H1 (cell line): Measurements from ENCODE around the gene ASXL1. TPM values are rescaled to one million over a fixed set of nuclear protein-coding genes. Genes with fewer than 3 reads are reported as not detected.

Experiments
- CTCF ChIA-PET: fragments of 300-600 bp; sonication (Branson Sonifier 250); formaldehyde crosslinking; loops from one replicate; lab custom pipeline; 2021; ENCODE audit not compliant: partially characterized antibody; lab: Charles Lee
- POLR2A ChIA-PET: fragments of 300-600 bp; sonication (Branson Sonifier 250); formaldehyde crosslinking; loops from one replicate; lab custom pipeline; 2021; ENCODE audit warnings: inconsistent platforms; ENCODE audit not compliant: partially characterized antibody; lab: Charles Lee
- DNase-seq, 2 experiments: peaks; one replicate each; pipeline versions ENCODE4 v3.0.0 to v3.0.0-alpha.2; 2010 to 2022; ENCODE audit warnings: low spot score in 2 of 2, low read depth in 1 of 2, mixed read lengths in 1 of 2
- FAIRE-seq: peaks from 2 replicates; lab custom pipeline; 2011; peaks lifted over from hg19 to GRCh38; lab: Jason Lieb, UNC
- H2AFZ ChIP-seq: 2 replicates; pipeline ENCODE4 v1.8.1; 2012; ENCODE audit warnings: low read length, inconsistent platforms
- H2AK5ac ChIP-seq: 2 replicates; pipeline ENCODE4 v1.6.1; 2013; ENCODE audit warnings: low read depth, low read length
- H2BK120ac ChIP-seq: replicated peaks from 2 replicates; pipeline ENCODE3; 2013; ENCODE audit warnings: low read depth, low read length, inconsistent platforms
- H2BK12ac ChIP-seq: 2 replicates; pipeline ENCODE4 v1.6.1; 2013; ENCODE audit warnings: low read depth, low read length
- H2BK15ac ChIP-seq: 2 replicates; pipeline ENCODE4 v1.6.1; 2013; ENCODE audit warnings: low read length
- H2BK20ac ChIP-seq: 2 replicates; pipeline ENCODE4 v1.6.1; 2013; ENCODE audit warnings: low read length
- H2BK5ac ChIP-seq: 2 replicates; pipeline ENCODE4 v1.6.1; 2013; ENCODE audit warnings: low read depth, low read length
- H3K14ac ChIP-seq: 2 replicates; pipeline ENCODE4 v1.6.1; 2013; ENCODE audit warnings: inconsistent platforms; ENCODE audit not compliant: insufficient read length
- H3K18ac ChIP-seq: 2 replicates; pipeline ENCODE4 v1.6.1; 2013; ENCODE audit warnings: low read length; ENCODE audit errors: extremely low read depth
- H3K23ac ChIP-seq: 2 replicates; pipeline ENCODE4 v1.6.1; 2013; ENCODE audit warnings: inconsistent platforms; ENCODE audit not compliant: insufficient read length
- H3K23me2 ChIP-seq: 2 replicates; pipeline ENCODE4 v1.6.1; 2013; ENCODE audit warnings: low read depth, low read length
- H3K27ac ChIP-seq: 2 replicates; pipeline ENCODE4 v1.6.1; 2011; ENCODE audit warnings: low read depth, low read length, inconsistent platforms
- H3K27me3 ChIP-seq, 4 experiments: replicated peaks in 1 of 4; 1 replicate in 1 of 4; 2 replicates in 3 of 4; pipeline versions ENCODE4 v1.6.1 to v1.8.1; 2011 to 2013; ENCODE audit warnings: low read length in 3 of 4, mild to moderate bottlenecking in 3 of 4, inconsistent platforms in 2 of 4, mixed read lengths in 2 of 4, moderate library complexity in 1 of 4; ENCODE audit not compliant: control insufficient read depth in 3 of 4, insufficient read depth in 3 of 4; ENCODE audit errors: extremely low read depth in 1 of 4
- H3K36me3 ChIP-seq, 4 experiments: 2 replicates each; pipeline versions ENCODE4 v1.6.1 to v1.8.1; 2011 to 2013; ENCODE audit warnings: mild to moderate bottlenecking in 4 of 4, low read length in 3 of 4, moderate library complexity in 2 of 4, control low read depth in 1 of 4, inconsistent platforms in 1 of 4; ENCODE audit not compliant: insufficient read depth in 4 of 4, control insufficient read depth in 2 of 4
- H3K4ac ChIP-seq: replicated peaks from 2 replicates; pipeline ENCODE3; 2013; ENCODE audit warnings: low read length, low read depth, mixed read lengths, inconsistent platforms; ENCODE audit not compliant: insufficient read length
- H3K4me1 ChIP-seq, 4 experiments: replicated peaks in 1 of 4; 1 replicate in 1 of 4; 2 replicates in 3 of 4; pipeline versions ENCODE4 v1.6.1 to v1.8.1; 2011 to 2013; ENCODE audit warnings: low read length in 3 of 4, inconsistent platforms in 2 of 4, mixed read lengths in 1 of 4; ENCODE audit not compliant: insufficient read depth in 4 of 4, control insufficient read depth in 3 of 4
- H3K4me2 ChIP-seq, 2 experiments: 2 replicates each; pipeline versions ENCODE4 v1.6.1 to v1.8.1; 2011 to 2013; ENCODE audit warnings: low read depth in 2 of 2, low read length in 2 of 2, control low read depth in 1 of 2, inconsistent platforms in 1 of 2, mild to moderate bottlenecking in 1 of 2; ENCODE audit not compliant: insufficient read depth in 1 of 2
- H3K4me3 ChIP-seq, 4 experiments: fragments of 200-600, 300-600 bp in 1 of 4; sonication (generic), shearing (Covaris generic), sonication (Bioruptor Twin) in 1 of 4; 2 replicates each; pipeline versions ENCODE4 v1.5.1 to v1.8.1; 2011 to 2016; ENCODE audit warnings: low read length in 4 of 4, low read depth in 3 of 4, control low read depth in 2 of 4, inconsistent platforms in 2 of 4, mild to moderate bottlenecking in 2 of 4, mixed read lengths in 1 of 4, moderate library complexity in 1 of 4; ENCODE audit not compliant: insufficient read depth in 2 of 4; ENCODE audit errors: extremely low read depth in 1 of 4
- H3K56ac ChIP-seq: replicated peaks from 2 replicates; pipeline ENCODE3; 2013; ENCODE audit warnings: low read depth, mild to moderate bottlenecking, mixed read lengths, low read length, inconsistent platforms; ENCODE audit not compliant: insufficient read length
- H3K79me1 ChIP-seq: 2 replicates; pipeline ENCODE4 v1.6.1; 2013; ENCODE audit warnings: low read depth, low read length, control low read depth
- H3K79me2 ChIP-seq, 2 experiments: 2 replicates each; pipeline versions ENCODE4 v1.6.1 to v1.8.1; 2012 to 2013; ENCODE audit warnings: low read length in 2 of 2, mild to moderate bottlenecking in 2 of 2, inconsistent platforms in 1 of 2; ENCODE audit not compliant: insufficient read depth in 2 of 2, control insufficient read depth in 1 of 2
- H3K9ac ChIP-seq, 4 experiments: replicated peaks in 1 of 4; 1 replicate in 1 of 4; 2 replicates in 3 of 4; pipeline versions ENCODE4 v1.6.1 to v1.8.1; 2011 to 2013; ENCODE audit warnings: low read depth in 3 of 4, low read length in 3 of 4, control low read depth in 2 of 4, mild to moderate bottlenecking in 2 of 4, moderate library complexity in 2 of 4, inconsistent platforms in 1 of 4; ENCODE audit errors: extremely low read depth in 1 of 4
- H3K9me3 ChIP-seq, 2 experiments: 2 replicates each; pipeline versions ENCODE4 v1.6.1 to v1.8.1; 2012 to 2013; ENCODE audit warnings: mild to moderate bottlenecking in 2 of 2, moderate library complexity in 2 of 2, control low read depth in 1 of 2, inconsistent platforms in 1 of 2, low read depth in 1 of 2, low read length in 1 of 2, mixed read lengths in 1 of 2; ENCODE audit not compliant: insufficient read depth in 2 of 2
- H4K20me1 ChIP-seq, 2 experiments: replicated peaks in 1 of 2; 2 replicates each; pipeline versions ENCODE3 to v1.8.1; 2011 to 2013; ENCODE audit warnings: inconsistent platforms in 2 of 2, low read length in 2 of 2, mild to moderate bottlenecking in 1 of 2; ENCODE audit not compliant: insufficient read depth in 2 of 2, control insufficient read depth in 1 of 2
- H4K5ac ChIP-seq: 2 replicates; pipeline ENCODE4 v1.6.1; 2013; ENCODE audit warnings: low read length, low read depth, mixed read lengths, inconsistent platforms; ENCODE audit not compliant: insufficient read length
- H4K8ac ChIP-seq: 2 replicates; pipeline ENCODE4 v1.8.0; 2013; ENCODE audit warnings: mild to moderate bottlenecking, moderate library complexity, low read length, inconsistent platforms; ENCODE audit not compliant: insufficient read depth; ENCODE audit errors: extremely low read depth
- H4K91ac ChIP-seq: replicated peaks from 2 replicates; pipeline ENCODE3; 2013; ENCODE audit warnings: low read length, mixed read lengths, inconsistent platforms; ENCODE audit not compliant: insufficient read length
- CBX5 ChIP-seq: fragments of 300-800, 300-1000 bp; sonication (generic); IDR thresholded peaks from 2 replicates; pipeline ENCODE4 v1.7.1; 2016; ENCODE audit warnings: antibody characterized with exemption, low read length, low read depth
- CBX8 ChIP-seq: fragments of 300-800, 300-1000 bp; sonication (generic); IDR thresholded peaks from 2 replicates; pipeline ENCODE4 v1.7.1; 2016; ENCODE audit warnings: low read depth, low read length, borderline replicate concordance
- CHD2 ChIP-seq: IDR thresholded peaks from 2 replicates; pipeline ENCODE4 v1.6.1; 2012; ENCODE audit warnings: low read length, improper control_type of control experiment
- CTBP2 ChIP-seq: IDR thresholded peaks from 2 replicates; pipeline ENCODE4 v1.7.0; 2011; ENCODE audit warnings: borderline replicate concordance, mild to moderate bottlenecking, moderate library complexity, mixed read lengths, low read length; ENCODE audit not compliant: insufficient read depth, insufficient read length
- CTCF ChIP-seq, 3 experiments: IDR thresholded peaks; 1 replicate in 2 of 3; 2 replicates in 1 of 3; pipeline versions ENCODE4 v1.5.1 to v1.6.1; 2011; ENCODE audit warnings: low read length in 3 of 3, mild to moderate bottlenecking in 3 of 3, inconsistent platforms in 2 of 3, low read depth in 1 of 3, moderate library complexity in 1 of 3; ENCODE audit not compliant: insufficient read depth in 1 of 3; ENCODE audit errors: control extremely low read depth in 1 of 3
- RNF2 ChIP-seq: fragments of 200-900, 300-1000 bp; sonication (generic); IDR thresholded peaks from 2 replicates; pipeline ENCODE4 v1.7.1; 2016; ENCODE audit warnings: borderline replicate concordance, low read depth, mild to moderate bottlenecking, antibody characterized with exemption, low read length; ENCODE audit not compliant: poor library complexity, severe bottlenecking; ENCODE audit errors: missing control alignments
- SIRT6 ChIP-seq: IDR thresholded peaks from one replicate; pipeline ENCODE4 v1.7.1; 2012; ENCODE audit warnings: low read length, inconsistent platforms
- SIX5 ChIP-seq: IDR thresholded peaks from 2 replicates; pipeline ENCODE4 v1.6.1; 2011; ENCODE audit warnings: mild to moderate bottlenecking, low read depth, low read length
- SP2 ChIP-seq: IDR thresholded peaks from 2 replicates; pipeline ENCODE4 v1.6.1; 2012; ENCODE audit warnings: mild to moderate bottlenecking, low read length, inconsistent platforms
- ZNF274 ChIP-seq: IDR thresholded peaks from 2 replicates; pipeline ENCODE4 v1.7.0; 2012; ENCODE audit warnings: low read length, borderline replicate concordance; ENCODE audit errors: extremely low read depth
- WGBS, 2 experiments: shearing (Covaris generic) in 1 of 2; methylation state at CpG; one replicate each; pipeline versions ENCODE4 v1.1.6 to v1.1.7; 2013 to 2015; ENCODE audit warnings: low lambda C conversion rate in 2 of 2, mixed read lengths in 2 of 2, inconsistent platforms in 1 of 2, low coverage in 1 of 2, missing lambda C conversion rate in 1 of 2; ENCODE audit not compliant: insufficient replicate concordance in 2 of 2, insufficient coverage in 1 of 2, insufficient read length in 1 of 2; ENCODE audit errors: extremely low coverage in 1 of 2, missing lambda C conversion rate in 1 of 2; 5-methylcytosine and 5-hydroxymethylcytosine counted together
- polyA plus RNA-seq, 7 experiments: library from polyadenylated mRNA; depleted of rRNA in 3 of 7; stranded (reverse) in 5 of 7; unstranded in 2 of 7; fragments of >200 nt in 5 of 7; fragments of 200-250 nt in 2 of 7; gene quantifications; 1 replicate in 5 of 7; 2 replicates in 1 of 7; 4 replicates in 1 of 7; pipeline versions ENCODE4 v1.2.1 to v1.2.3, GENCODE V29; 2011 to 2013; ENCODE audit warnings: missing spikeins in 2 of 7, mixed read lengths in 2 of 7
- total RNA-seq: library from RNA; stranded (reverse); fragmentation: NEBNext Ultra II Directional; extraction: Animal tissue kit (Norgen Biotek cat#: 25700); gene quantifications from 2 replicates; pipeline ENCODE4 v1.2.1, GENCODE V29; 2021

The ASXL1 gene
- total and polyA plus RNA-seq, 2 of the 8 experiments (the other 6 are each of a cell fraction or from before 2014, with no cell fraction given), result 10.6 to 26.5 TPM

- Histone ChIP-seq H3K56ac (no peak overlapping the region), H2BK120ac (no peak overlapping the region), H3K4ac (no peak overlapping the region), H3K9ac (no peak overlapping the region), H3K36me3 (peaks cover 0 to 8% (median 0%) of the 10 kb centered on the region in 4 experiments; a peak in 2 of 8 replicates), H3K79me1 (no peaks in the 10 kb centered on the region), H3K23me2 (no peaks in the 10 kb centered on the region), H3K4me2 (no peak overlapping the region), H4K8ac (no peak overlapping the region), H3K79me2 (no peaks in the 10 kb centered on the region), H3K9me3 (no peaks in the 10 kb centered on the region), H4K20me1 (peaks cover 0 to 2% of the 10 kb centered on the region in 2 experiments), H2AK5ac (no peak overlapping the region), H3K4me3 (no peak overlapping the region), H2BK12ac (no peak overlapping the region), H3K27me3 (no peaks in the 10 kb centered on the region), H2BK15ac (no peak overlapping the region), H4K91ac (no peak overlapping the region), H2BK5ac (no peak overlapping the region), H3K23ac (no peak overlapping the region), H4K5ac (no peak overlapping the region), H3K14ac (no peak overlapping the region), H3K18ac (no peak overlapping the region), H3K27ac (no peak overlapping the region), H3K4me1 (no peaks in the 10 kb centered on the region), H2BK20ac (no peak overlapping the region), H2AFZ (no peak overlapping the region)
- 91% methylated on average over 5 of the region's 6 CpGs; no CpG with 5 or more reads in 1 of the 2 experiments for WGBS, 2 experiments
- ChIA-PET POLR2A (no interaction called here), CTCF (interaction anchor here (1.8 kb wide), 1 partner anchor 11 kb away, joined by 7 read pairs; no protein-coding TSS in a partner anchor)
- DNase-seq, result no peak
- no peak for FAIRE-seq
- TF ChIP-seq CBX5 (no peak), CTCF (IDR thresholded peaks at IDR 0.05; ENCODE audit: control extremely low read depth in 1 of 3, insufficient read depth in 1 of 3, low read depth in 1 of 3, low read length in 3 of 3) (no peak), SIRT6 (no peak), SIX5 (no peak), ZNF274 (no peak), CTBP2 (no peak), RNF2 (no peak), CHD2 (no peak), CBX8 (no peak), SP2 (no peak)
Observed at GRCh38 chr20:32325706-32326503, 32.2 kb upstream of the ASXL1 start.
